OCI-LY7 (cell line): ENCODE measurements around the gene ZDHHC22.

ENCODE experiments used
- EZH2phosphoT487 ChIP-seq: fragments of 200-600 bp; sonication (generic); IDR thresholded peaks from 2 replicates; pipeline ENCODE4 v1.6.1; 2018; ENCODE audit warnings: low read depth, borderline replicate concordance, mild to moderate bottlenecking, mixed run types, antibody characterized with exemption, low read length, moderate library complexity, mixed read lengths
- TF ChIP-seq, protein P1 (sequence below): fragments of 200-600 bp; sonication (generic); conservative IDR thresholded peaks from 2 replicates; pipeline ENCODE4 v1.5.1; 2014; ENCODE audit warnings: mild to moderate bottlenecking, antibody characterized with exemption, low read length, moderate library complexity, mixed read lengths

DNA sequence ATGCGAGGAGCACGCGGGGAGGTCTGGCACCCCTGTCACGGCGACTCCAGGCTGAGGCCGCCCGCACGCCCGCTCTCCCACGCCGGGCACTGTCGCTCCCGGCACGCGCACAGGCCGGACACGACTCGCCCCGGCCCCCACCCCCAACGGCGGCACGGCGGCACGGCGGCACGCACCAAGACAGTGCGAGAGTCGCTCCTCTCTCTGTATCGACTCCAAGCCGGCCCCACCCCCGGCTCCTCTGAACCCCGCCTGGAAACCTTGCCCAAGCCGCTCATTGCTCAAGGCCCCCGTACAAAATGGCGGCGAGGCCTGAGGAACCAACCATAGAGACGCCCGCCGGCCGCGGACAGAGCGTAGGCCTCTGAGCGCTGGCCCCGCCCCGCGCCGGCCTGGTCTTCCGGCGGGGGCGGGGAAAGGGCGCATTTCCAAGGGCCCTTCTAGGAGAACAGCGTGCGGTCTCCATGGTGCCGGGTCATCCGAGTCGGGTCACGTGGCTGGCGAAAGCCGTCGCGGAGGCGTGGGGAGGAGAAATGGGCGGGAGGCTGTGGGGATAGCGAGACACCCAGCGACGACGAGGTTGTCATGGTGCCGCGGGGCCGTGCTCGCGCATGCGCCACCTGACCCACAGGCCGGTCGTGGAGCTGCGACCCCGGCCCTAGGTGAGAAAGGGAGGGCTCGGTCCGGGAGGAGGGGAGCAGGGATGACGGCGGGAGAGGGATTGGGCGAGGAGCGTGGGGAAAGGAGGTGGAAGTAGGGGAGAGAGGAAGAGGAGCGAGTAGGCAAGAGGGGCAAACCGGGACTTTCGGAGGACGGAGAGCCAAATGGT, 43.7 kb downstream of the ZDHHC22 start, which contains the start of gene CIPC:
- TF ChIP-seq, protein P1, sequence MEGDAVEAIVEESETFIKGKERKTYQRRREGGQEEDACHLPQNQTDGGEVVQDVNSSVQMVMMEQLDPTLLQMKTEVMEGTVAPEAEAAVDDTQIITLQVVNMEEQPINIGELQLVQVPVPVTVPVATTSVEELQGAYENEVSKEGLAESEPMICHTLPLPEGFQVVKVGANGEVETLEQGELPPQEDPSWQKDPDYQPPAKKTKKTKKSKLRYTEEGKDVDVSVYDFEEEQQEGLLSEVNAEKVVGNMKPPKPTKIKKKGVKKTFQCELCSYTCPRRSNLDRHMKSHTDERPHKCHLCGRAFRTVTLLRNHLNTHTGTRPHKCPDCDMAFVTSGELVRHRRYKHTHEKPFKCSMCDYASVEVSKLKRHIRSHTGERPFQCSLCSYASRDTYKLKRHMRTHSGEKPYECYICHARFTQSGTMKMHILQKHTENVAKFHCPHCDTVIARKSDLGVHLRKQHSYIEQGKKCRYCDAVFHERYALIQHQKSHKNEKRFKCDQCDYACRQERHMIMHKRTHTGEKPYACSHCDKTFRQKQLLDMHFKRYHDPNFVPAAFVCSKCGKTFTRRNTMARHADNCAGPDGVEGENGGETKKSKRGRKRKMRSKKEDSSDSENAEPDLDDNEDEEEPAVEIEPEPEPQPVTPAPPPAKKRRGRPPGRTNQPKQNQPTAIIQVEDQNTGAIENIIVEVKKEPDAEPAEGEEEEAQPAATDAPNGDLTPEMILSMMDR: no peak
- no peak for TF ChIP-seq EZH2phosphoT487
